HG02763 (cell line): ENCODE data around the gene ADGRB3.

Source experiments
- ATAC-seq: cut with Tn5 transposase; IDR thresholded peaks from one replicate; pipeline ENCODE4 v1.9.1; 2021; ENCODE audit warnings: mild to moderate bottlenecking, moderate library complexity; ENCODE audit not compliant: unreplicated experiment

The ADGRB3 gene

GRCh38 chr6:69294862-69295261 lies 659.8 kb downstream of the ADGRB3 start:
- ATAC-seq, result no peak

- no peak for ATAC-seq
These were observed 668.3 kb downstream of the ADGRB3 start for GRCh38 chr6:69303382-69303781.

GRCh38 chr6:69305456-69305855 lies 670.4 kb downstream of the ADGRB3 start:
- no peak for ATAC-seq

- no peak for ATAC-seq
These were observed 673.5 kb downstream of the ADGRB3 start for GRCh38 chr6:69308584-69308983.

- ATAC-seq, result no peak
These were observed 676.8 kb downstream of the ADGRB3 start for GRCh38 chr6:69311888-69312287.

- ATAC-seq, result no peak
These were observed 678.9 kb downstream of the ADGRB3 start for GRCh38 chr6:69314001-69314400.

GRCh38 chr6:69314531-69314930 lies 679.4 kb downstream of the ADGRB3 start:
- ATAC-seq, result no peak

- no peak for ATAC-seq
These were observed 696.8 kb downstream of the ADGRB3 start for GRCh38 chr6:69331886-69332285.

- ATAC-seq, result no peak
These were observed 702.2 kb downstream of the ADGRB3 start for GRCh38 chr6:69337311-69337710.

- ATAC-seq, result no peak
These were observed 703.5 kb downstream of the ADGRB3 start for GRCh38 chr6:69338431-69339162.

GRCh38 chr6:69339163-69339550 lies 704.1 kb downstream of the ADGRB3 start:
- no peak for ATAC-seq

- ATAC-seq, result no peak
These were observed 705.1 kb downstream of the ADGRB3 start for GRCh38 chr6:69340196-69340595.

- ATAC-seq, result no peak
These were observed 708.8 kb downstream of the ADGRB3 start for GRCh38 chr6:69343851-69344250.

- no peak for ATAC-seq
These were observed 714.7 kb downstream of the ADGRB3 start for GRCh38 chr6:69349771-69350170.

- ATAC-seq, result no peak
These were observed 727.1 kb downstream of the ADGRB3 start for GRCh38 chr6:69362209-69362608.

GRCh38 chr6:69366831-69367230 lies 731.7 kb downstream of the ADGRB3 start:
- ATAC-seq, result no peak

GRCh38 chr6:69368613-69369012 lies 733.5 kb downstream of the ADGRB3 start:
- ATAC-seq, result no peak

GRCh38 chr6:69370763-69371162 lies 735.7 kb downstream of the ADGRB3 start:
- ATAC-seq, result no peak

- no peak for ATAC-seq
These were observed 743.2 kb downstream of the ADGRB3 start for GRCh38 chr6:69378326-69378725.

- no peak for ATAC-seq
These were observed 744.4 kb downstream of the ADGRB3 start for GRCh38 chr6:69379518-69379917.

- ATAC-seq, result no peak
These were observed 748.5 kb downstream of the ADGRB3 start for GRCh38 chr6:69383627-69384026.

- no peak for ATAC-seq
These were observed 751.3 kb downstream of the ADGRB3 start for GRCh38 chr6:69386426-69386825.

GRCh38 chr6:69390125-69390524 lies 755.0 kb downstream of the ADGRB3 start:
- ATAC-seq, result no peak
